RCC 7860 (cell line): ENCODE measurements around the gene PCYT2.
A peak's percentile ranks its signal among the peaks of the same experiment; 100 is the strongest.
"Not testable (repeated sequence)": the region's sequence is repeated elsewhere in the genome, so short reads cannot be mapped to it uniquely, and the experiment has no call there.

Experiments
- DNase-seq: peaks from one replicate; pipeline ENCODE4 v3.0.0-alpha.2; 2015; ENCODE audit warnings: low spot score
- FAIRE-seq: peaks from 2 replicates; lab custom pipeline; 2012; peaks lifted over from hg19 to GRCh38; lab: Jason Lieb, UNC

The PCYT2 gene

DNA sequence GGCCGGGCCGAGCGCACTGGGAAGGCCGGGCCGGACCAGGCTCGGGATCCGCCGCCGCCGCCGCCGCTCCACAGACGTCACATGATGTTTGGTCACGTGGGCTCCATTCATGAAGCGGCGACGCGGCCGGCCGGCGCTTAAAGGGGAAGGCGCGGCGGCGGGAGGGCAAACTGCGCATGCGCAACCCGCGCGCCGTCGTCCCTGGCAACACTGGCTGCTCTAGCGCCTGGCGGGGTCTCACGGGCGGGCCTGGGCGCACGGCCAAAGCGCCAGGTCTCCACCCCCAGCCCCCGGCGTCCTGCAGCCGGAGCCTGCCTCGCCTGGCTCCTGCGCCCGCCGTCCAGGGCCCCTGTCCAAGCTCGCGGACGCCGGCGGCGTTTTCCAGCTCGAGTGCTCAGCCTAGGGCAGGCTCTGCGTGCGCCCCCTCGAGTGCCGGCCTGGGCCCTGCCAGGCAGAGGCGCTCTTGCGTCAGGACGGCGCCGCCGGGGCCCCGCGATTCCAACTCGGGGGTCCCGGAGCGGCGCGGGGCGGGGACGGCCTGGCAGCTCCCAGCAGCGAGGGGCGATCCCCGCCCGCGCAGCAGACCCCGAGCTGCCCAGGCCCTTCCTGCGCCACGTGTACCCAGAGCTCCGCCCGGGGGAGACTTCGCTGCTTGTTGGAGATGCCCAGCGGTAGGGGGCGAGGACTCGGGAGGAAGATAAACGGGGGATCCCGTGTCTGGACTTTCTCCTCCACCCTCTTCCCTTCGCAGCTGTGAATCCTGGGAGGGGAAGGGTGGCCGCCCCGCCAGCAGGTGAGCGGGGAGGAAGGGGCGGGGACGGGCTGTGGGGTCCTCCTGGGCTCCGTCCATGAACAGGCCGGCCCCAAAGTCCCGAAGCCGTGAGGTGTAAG is 16.7 kb upstream of the PCYT2 start, which contains the start of gene MAFG:
Gene MAFG (minus strand): TSS at position 83 of the 891 bp plus-strand sequence. CDS start 4,550 bp downstream, outside the sequence.
- no peak for FAIRE-seq
- DNase-seq, result peak; percentile 90

DNA sequence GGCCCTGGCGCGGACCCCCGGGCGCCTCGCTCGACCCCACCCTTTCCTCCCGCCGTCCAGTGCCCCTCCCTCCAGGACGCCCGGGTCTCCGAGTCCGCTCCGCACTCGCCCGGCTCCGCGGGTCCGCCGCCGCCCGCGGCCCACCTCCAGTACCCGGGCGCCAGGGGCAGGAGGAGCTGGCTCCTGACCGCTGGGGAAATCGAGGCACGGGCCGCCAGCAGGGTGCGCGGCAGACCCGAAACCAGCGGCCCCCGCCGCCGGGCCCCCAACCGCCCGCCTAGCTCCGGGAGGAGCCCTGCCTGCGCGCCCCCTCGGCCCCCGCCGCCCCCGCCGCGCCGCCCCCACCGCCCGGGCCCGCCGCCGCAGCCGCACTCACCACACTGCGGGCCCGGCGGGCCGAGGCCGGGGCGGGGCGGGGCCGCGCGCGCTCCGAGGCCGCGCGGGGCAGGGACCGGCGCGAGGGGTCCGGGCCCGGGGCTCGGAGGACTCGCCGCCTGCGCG is 16.0 kb upstream of the PCYT2 start:
- FAIRE-seq (no peak), DNase-seq (no peak)

DNA sequence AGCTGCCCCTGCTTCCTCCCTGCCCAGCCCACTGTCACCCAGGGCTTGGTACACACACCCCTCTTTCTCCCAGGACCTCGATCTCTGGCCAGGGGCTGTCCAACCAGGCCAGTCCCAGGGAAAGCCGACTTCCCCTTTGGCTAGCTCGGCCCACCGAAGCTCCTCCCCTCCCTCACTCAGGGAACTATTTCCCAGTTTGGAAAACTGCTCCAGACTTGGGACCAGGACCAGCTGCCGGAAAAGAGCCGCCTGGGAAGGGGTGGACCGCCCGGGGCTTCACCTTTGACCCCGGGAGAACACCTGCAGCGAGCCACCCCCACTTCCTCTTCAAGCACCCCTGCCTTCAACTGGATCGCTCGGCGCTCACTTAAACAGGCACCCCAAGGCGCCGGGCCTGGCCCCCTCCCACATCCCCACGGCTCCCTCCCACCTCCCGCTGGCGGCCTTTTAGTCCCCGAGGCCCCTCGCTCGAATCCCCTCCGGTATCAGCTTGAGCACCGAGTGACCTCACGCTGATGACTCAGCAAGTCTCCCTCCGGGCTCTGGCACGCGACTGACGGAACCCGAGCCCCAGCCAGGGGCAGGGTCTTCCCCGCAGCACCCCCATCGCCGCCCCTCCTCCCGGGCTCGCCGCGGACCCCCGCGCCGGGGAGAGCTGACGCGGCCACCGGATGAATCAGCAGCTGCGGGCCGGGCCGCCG is 15.4 kb upstream of the PCYT2 start:
- FAIRE-seq (peak; percentile 82), DNase-seq (peak; percentile 85)

DNA sequence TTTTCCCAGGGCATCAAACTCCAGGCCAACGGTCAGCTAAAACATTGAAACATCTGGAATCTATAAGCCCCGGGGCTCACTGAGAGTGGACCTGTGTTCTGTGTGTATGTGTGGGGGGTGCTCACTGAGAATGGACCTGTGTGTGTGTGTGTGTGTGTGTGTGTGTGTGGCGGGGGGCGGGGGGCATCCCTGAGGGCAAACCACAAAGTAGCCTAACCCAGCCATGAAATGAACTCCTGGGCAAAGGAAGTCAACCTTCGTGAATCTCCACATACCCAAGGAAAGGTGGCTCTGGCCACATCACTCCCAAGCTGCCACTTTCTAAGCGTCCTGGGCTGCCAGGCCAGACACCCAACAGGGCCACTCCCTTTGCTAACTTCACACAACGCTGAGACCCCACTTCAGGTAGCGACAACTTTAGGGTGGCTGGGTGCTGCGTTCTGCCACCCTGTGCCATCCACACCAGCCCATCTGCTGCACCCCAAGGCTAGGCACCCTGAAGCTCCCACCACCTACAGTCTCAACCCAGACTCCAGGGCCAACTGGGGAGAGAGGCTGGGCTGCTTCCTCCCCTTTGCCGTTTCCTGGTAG is 14.8 kb upstream of the PCYT2 start:
- FAIRE-seq, result no peak

DNA sequence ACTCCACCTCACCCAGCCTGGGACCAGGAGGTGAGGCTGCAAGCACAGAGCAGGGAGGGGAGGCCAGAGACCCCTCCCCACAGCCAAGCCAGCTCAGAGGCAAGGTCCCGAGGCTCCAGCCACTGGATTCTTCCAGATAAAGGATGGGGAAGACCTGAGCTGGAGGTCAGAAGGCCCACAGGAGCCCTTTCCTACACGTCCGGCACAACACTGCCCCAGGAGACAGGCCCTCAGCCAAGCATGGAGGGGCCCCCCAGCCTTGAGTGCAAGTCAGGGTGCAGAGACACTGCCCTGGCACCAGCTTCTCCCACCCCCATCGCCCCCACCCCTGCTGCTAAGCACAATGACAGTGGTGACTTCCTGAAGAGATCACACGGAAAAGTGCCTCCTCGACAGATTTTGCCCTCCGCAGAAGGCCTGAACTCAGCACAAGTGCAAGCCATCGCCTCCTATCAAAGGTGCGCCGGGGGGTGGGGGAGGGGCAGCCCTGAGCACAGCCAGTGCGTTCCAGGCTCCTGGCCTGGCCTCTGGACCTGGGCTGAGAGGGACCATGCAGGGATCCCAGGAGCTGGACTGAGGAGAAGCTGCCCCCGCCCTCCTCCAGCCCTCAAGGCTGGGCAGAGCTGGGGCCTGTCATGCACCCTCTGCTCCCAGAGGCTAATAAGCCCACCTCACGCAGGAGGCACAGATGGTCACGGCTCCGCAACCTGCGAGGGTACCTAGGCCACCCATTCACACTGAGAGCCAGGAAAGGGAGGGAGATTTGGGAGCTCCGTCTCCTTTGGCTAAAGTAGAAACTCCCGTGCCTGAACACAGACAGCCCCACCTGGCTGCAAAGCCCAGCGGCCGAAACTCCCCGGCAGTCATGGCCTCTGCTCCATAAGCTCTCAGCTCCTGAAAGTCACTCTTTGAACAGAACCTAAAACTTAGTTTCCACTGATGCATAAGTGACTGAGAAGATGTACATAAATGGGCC is 13.6 kb upstream of the PCYT2 start:
- no peak for DNase-seq
- FAIRE-seq, result no peak

More for the DNA sequence above, 14.8 kb upstream of the PCYT2 start:
- DNase-seq, result no peak

DNA sequence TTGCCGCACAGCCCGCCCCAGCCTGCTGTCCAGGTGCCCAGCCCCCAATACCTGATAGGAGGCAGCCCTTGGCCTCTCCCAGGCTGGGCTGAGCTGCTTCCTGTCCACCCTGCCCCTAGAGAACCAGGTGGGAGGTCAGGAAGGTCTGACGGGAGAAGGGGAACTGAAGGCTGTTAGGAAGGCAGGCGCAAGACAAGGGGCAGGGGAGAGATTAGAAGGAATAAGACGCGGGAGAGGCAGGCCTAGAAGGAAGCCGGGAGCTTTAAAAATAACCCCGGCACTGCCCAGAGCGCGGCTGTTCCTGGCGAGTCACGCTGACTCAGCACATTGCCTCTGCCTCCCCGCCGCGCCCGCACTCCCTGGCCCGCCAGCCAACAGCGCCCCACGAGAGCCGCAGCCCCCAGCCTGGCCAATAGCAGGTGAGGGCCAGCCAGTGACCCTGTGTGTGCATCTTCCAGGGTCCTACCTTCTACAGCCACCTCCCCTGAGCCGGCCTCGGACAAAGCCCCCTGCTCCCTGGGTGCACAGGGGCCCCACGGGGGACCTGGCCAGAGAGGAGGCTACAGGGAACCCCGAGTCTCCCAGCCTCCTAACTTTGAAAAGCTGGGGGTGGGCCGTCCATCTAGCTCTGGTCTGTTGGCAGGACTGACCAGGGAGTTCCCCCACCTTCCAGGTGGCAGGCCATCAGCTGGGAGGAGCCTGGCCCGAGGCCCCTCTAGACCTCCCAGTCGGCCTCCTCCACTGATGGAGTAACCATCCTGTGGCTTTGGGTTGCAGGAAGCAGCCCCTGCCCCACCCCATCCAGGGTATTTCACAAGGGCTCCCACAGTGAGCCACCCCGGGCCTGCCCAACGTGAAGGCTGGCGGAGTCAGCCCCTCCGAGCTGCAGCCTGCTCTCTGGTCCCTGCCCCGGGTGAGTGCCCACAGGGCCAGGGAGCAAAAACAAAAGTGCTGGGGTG is 12.4 kb upstream of the PCYT2 start:
- DNase-seq (peak; percentile 90), FAIRE-seq (peak; percentile 76)

DNA sequence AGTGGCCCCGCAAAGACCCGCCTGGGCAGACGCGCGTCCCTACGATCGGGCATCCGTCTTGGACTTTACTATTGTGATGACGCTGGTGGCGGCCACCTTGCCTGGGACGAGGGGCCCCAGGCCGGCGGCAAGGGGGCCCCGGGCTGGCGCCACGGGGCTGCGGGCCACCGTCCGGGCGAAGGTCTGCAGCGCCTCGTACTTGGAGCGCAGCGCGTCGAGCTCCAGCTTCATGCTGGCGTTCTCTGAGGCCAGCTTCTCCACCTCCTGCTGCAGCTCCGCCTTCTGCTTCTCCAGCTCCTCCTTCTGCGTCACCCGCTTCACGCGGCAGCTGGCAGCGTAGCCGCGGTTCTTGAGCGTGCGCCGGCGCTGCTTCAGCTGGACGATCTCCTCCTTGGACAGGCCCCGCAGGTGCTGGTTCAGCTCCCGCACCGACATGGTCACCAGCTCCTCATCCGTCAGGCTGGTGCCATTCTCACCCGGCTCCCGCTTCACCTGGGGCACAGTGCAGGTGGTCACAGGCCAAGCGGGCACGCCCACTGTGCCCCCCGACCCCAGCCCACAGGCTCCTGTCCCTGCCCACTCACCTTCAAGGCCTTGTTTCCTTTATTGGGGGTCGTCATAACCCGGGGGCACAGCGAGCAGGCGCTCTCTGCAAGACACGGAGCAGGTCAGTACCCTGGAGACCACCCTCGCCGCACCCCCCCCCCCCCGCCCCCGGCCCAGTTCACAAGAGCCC is 11.5 kb upstream of the PCYT2 start:
- no peak for FAIRE-seq
- DNase-seq, result no peak

DNA sequence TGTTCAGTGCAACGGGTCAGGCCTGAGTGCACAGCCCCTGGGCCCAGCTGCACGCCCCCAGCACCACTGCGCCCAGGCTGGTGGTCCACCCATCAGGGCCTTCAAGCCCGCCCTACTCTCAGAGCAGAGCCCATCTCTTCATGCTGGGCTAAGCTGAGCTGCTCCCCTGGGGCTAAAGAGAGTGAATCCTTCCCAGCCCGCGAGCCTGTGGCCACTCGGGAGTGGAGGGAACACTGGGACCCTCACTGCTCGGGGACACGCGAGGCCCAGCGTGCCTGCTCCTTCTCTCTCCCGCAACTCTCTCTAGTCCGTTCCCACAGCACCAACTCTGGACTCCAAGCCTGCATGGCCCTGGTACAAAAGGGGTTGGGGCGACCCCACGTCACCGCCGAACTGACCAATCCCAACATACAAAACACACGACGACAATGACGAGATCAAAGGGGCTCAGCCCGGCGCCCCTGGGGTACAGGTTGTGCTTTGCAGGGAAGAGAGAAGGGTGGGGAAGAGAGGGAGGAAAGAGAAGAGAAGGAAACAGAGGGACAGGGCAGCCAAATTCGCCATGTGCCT is 10.9 kb upstream of the PCYT2 start:
- FAIRE-seq, result no peak
- no peak for DNase-seq

DNA sequence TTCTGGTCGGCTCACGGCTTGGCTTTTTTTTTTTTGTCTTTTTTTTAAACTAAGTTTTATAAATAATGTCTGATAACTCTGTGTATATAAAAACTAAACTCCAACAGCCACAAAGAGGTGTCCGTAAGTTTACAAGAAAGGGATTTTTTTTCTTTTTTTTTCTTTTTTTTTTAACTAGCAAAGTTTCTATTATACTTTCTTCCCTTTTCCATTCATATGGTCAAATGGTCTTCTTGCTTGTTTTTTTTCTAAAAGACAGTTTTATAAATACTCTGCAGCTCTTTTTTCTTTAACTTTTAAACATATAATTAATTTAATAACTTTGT is 10.3 kb upstream of the PCYT2 start:
- no peak for DNase-seq
- no peak for FAIRE-seq

DNA sequence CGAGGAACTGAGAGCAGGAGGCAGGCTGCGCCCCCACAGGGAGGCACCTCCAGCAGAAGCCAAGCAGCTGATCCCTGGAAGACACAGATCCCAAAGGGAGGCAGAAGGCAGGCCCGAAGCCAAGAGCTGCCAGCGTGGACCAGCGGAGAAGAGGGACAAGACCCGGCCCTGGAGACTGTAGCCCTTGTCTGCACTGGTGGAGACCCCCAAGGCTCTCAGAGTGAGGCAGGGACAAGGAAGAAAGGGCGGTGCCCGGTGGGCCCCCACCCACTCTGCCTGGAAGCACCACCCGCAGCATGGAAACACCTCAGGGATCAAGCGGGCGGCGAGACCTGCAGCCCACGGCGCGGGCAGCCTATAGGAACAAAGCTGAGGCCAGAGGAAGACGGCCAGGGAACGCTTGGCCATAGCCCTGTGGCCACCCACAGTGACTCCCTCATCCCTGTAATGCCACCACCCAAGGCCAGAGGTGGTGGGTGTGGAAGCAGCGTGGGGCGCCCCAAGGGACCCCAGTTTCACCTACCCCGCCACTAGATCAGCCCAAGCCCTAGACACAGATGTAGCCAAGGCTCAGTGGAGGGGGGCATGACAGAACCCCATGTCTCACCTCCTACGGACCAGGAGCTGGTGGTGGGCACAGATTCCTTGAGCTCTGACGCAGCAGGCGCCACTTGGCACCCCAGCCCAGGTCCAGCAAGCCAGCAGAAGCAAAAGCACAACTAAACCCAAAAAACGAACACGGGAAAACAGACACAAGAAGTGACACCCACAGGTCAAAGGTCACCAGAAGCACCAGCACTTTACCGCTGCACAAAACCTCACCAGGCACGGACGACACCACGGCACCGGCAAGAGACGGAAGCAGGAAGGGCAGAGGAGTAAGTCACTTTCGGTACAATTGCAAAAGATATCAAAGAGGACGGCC is 9.7 kb upstream of the PCYT2 start:
- no peak for FAIRE-seq
- no peak for DNase-seq

DNA sequence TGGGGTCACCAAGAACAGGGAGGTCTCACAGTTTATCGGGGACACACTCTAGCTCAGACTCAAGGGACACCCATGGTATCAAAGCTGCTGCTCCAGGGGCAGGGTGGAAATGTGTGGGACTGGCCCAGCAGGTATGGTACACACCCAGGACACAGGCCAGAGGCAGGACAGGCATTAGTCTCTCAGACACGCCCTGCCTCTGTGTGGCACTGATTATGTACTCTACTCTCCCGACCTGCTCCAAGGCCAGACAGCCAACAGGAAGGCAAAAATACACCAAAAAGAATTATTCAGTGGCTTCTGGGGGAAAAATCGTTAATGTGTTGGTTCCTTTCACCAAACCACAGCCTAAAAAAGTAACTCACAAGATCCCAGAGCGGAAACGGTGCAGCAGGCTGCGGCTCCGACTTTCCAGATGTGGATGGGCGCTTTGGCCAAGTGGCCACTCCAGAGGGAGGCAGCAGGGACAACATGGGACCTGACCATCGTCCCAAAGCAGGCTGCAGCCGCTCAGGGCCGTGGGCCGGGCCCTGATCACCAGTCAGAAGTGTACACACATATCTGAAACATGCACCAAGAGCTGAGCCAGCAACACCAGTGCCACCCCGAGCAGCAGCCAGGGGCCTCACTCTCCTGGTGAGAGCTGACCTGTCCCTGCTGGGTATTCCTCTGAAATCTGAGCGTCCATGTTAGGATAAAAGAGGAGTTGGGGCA is 7.8 kb upstream of the PCYT2 start:
- no peak for FAIRE-seq
- no peak for DNase-seq

DNA sequence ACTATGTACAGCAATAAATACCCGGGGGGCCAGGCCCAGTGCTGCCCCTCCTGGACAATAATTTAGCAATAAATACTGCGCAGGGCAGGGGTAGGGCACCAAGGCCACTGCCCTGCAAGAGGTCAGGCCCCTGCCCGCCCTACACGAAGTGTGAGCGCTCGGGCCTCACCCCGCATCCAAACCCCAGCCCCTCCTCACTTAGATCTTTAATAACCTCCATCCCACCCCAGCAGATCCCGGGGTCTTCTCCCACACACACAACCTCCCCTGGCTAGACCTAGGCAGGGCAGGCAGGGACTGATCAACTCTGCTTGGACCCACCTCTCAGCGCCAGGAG is 7.1 kb upstream of the PCYT2 start:
- FAIRE-seq, DNase-seq: not testable (repeated sequence)

DNA sequence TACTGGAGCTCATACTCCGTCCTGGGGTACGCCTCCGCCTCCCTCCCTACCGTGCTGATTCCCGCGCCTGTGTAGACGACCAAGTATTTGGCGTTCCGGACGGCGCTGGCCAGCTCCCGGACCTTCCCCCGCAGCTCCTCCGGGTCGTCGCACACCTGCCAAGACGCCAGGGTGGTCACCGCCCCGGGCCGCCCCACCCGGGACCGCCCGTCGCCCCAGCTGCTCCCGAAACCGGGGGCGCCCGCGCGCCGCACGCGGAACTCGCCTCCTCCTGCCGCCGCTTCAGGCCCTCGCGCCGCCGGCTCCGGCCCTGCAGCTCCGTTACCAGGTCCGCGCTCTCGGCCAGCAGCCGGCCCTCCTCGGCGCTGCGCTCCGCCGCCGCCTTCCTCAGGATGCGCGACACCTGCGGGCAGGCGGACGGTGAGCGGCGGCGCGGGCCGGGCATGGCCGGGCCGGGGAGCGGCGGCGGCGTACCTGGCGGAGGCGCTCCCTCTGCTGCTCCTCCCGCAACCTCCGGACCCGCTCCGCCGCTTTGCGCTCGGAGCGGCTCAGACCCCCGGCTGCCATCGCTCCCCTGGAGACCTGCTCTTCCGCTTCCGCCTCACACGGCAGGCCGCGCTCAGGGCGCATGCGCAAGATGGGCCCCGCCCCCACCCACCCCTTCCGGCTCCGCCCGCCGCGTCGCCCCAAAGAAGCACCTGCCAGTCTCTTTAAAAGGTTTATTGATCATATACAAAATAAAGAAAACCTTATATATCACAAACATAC is 6.5 kb upstream of the PCYT2 start, which contains the start of gene SIRT7:
Gene SIRT7 (minus strand): TSS at position 612 of the 768 bp plus-strand sequence. CDS start 45 bp downstream, at position 567.
- FAIRE-seq (no peak), DNase-seq (peak; percentile 63)

DNA sequence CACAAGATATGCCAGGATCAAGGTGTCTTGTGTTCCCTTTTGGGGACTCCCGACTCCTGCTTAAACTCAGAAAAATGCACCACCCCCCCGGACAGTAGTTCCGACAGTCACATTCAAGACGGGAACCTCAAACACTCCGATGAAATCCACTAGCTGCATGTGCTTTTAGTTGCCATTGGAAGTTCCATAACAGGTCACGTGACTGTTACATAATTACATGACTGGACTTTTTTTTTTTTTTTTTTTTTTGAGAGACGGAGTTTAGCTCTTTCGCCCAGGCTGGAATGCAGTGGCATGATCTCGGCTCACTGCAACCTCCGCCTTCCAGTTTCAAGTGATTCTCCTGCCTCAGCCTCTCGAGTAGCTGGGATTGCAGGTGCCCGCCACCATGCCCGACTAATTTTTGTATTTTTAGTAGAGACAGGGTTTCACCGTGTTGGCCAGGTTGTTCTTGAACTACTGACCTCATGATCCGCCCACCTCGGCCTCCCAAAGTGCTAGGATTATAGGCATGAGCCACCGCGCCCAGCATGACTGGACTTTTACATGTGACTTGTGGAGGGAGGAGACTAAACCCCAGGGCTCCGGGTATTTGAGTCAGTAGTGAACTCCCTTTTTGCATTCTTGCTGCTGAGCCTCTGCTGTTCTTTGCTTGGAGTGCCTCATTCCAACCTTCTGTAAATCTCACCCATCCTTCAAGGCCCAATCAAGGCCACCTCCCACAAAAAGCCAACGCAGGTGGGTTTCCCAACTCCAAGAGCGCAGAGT is 5.2 kb upstream of the PCYT2 start:
- FAIRE-seq (peak; percentile 26), DNase-seq (peak; percentile 87)

DNA sequence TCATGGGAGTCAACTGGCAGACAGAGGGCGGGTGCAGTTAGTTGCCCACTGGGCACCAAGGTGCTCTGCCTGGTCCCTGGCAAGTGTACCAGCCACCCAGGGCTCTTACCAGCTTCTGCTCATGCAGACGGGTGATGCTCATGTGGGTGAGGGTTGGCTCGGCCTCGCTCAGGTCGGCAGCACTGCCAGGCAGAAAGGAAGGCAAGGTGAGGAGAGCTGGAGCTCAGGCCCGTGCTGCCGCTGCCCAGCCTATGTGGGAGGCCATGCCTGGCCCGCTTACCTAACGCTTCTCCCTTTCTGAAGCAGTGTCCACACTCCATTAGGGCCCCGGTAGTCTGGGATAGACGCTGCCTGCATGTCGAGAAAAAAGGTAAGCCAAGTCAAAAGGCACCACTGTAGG is 4.1 kb upstream of the PCYT2 start:
- no peak for DNase-seq
- FAIRE-seq, result no peak
